SK-N-MC (cell line): ENCODE data around the gene GNPAT.

ENCODE experiments used
- DNase-seq: peaks from one replicate; pipeline ENCODE4 v3.0.0-alpha.2; 2011; ENCODE audit warnings: low read depth, low spot score
- H3K27ac ChIP-seq: fragments of 200-600 bp; sonication (generic); 2 replicates; pipeline ENCODE4 v1.5.1; 2016; ENCODE audit warnings: mixed run types
- H3K36me3 ChIP-seq: fragments of 200-600 bp; sonication (generic); 2 replicates; pipeline ENCODE4 v1.6.1; 2017; ENCODE audit warnings: antibody characterized with exemption, low read length, mixed read lengths; ENCODE audit not compliant: insufficient read depth
- H3K4me3 ChIP-seq: fragments of 200-600 bp; sonication (generic); 2 replicates; pipeline ENCODE4 v1.5.1; 2016
- H3K9ac ChIP-seq: fragments of 200-600 bp; sonication (generic); 2 replicates; pipeline ENCODE4 v1.8.0; 2017; ENCODE audit warnings: mixed run types, mixed read lengths; ENCODE audit not compliant: insufficient read length
- H3K9me3 ChIP-seq: fragments of 200-600 bp; sonication (generic); 2 replicates; pipeline ENCODE4 v1.6.1; 2017; ENCODE audit warnings: low read depth, mild to moderate bottlenecking, antibody characterized with exemption, low read length, moderate library complexity, mixed read lengths
- EZH2 ChIP-seq: fragments of 200-600 bp; sonication (generic); IDR thresholded peaks from one replicate; pipeline ENCODE4 v1.6.1; 2017; ENCODE audit warnings: antibody characterized with exemption
- FOXP2 ChIP-seq: optimal IDR thresholded peaks from 2 replicates; pipeline ENCODE3; 2011; ENCODE audit warnings: mild to moderate bottlenecking, moderate library complexity; ENCODE audit not compliant: insufficient read depth; ENCODE audit errors: extremely low read length, control extremely low read depth
- POLR2AphosphoS5 ChIP-seq: IDR thresholded peaks from 2 replicates; pipeline ENCODE4 v1.6.1; 2012; ENCODE audit warnings: mild to moderate bottlenecking, low read depth, low read length, borderline replicate concordance

The GNPAT gene

DNA sequence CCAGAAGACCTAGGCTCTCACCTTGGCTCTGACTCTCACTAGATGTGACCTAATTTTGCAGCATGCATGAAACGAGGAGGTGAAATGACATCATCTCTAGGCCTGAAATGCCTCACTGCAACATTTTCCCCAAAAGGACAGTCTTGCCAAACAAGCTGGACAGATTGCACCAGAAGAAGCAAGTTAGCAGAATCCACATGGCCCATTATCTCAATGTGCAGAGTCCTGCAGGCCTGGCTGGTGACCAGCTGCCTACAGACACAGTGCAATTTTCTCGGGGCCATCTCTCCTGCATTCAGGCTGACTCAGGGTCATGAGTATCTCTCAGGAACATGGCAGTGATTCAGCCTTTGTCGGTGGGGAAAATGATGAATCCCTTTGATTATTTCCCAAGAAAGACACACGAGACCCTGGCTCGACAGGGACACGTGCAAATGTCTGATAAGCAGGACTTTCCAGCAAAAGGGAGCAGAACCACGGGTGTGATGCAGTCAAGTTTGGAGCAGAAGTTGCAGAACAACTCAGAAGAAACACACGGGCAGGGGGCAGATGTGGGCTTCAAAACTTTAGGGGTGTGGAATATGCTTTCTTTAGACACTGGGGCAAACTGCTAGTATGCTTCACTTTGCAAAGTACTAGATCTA is 40.5 kb upstream of the GNPAT start:
- no peak overlapping the region for H3K9ac ChIP-seq
- no peaks in the 10 kb centered on the region for H3K9me3 ChIP-seq
- no peak for DNase-seq
- no peaks in the 10 kb centered on the region for H3K36me3 ChIP-seq
- no peak overlapping the region for H3K4me3 ChIP-seq
- TF ChIP-seq EZH2 (no peak), POLR2AphosphoS5 (no peak), FOXP2 (no peak)
- no peak overlapping the region for H3K27ac ChIP-seq

DNA sequence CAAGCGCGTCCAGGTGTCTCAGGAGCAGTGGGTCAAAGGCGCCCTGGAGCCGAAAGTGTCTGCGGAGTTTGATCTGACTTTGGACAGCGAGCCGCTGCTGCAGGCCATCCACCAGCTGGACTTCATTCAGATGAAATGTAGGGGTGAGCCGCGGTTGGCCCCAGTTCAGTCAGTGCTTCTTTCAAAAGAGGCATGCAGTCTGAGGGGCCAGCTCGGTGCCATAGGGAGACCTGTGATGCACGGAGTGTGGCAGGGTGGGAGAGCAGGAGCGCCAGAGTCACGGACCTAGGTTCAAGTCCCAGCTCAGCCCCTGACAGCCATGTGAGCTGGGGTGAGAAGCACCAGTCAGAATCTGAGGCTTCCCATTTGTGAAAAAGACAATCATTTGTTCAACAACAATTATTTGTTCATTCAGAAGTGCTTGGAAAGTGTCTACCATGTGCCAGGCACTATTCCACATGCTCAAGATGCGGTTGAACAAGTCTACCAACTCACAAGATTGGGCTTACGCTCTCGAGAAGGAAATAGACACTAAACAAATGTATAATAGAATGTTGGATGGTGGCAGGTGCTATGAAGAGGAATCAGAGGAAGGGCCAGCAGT is 39.5 kb upstream of the GNPAT start:
- TF ChIP-seq FOXP2: no peak
- no peak for TF ChIP-seq POLR2AphosphoS5
- TF ChIP-seq EZH2: no peak
- Histone ChIP-seq H3K27ac (no peak overlapping the region), H3K9ac (no peak overlapping the region), H3K9me3 (no peaks in the 10 kb centered on the region), H3K4me3 (no peak overlapping the region), H3K36me3 (no peaks in the 10 kb centered on the region)
- DNase-seq: no peak

DNA sequence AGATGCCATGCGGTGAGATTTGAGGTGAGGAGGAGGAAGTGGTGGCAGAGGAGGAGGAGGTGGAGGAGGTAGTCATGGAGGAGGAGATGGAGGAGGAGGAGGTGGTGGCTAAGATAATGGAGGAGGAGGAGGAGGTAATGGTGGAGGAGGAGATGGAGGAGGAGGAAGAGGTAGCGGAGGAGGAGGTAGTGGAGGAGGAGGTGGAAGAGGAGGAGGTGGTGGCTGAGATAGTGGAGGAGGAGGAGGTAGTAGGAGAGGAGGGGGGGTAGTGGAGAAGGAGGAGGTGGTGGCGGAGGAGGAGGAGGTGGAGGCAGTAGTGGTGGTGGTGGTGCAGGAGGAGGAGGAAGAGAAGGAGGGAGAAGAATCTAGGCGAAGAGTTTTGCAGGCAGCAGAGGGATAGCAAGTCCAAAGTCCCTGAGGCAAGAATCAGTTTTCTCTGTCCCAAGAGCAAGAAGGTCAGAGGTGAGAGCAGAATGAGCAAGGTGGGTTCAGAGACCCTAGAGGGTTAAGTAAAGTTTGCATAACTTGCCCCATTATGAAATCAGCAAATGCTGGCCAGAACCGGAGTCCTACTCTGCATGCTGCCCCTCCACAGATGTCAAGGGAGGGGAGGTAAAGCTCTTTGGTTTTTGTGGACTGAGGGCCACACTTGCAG is 38.9 kb upstream of the GNPAT start:
- Histone ChIP-seq H3K9me3 (no peaks in the 10 kb centered on the region), H3K9ac (no peak overlapping the region), H3K36me3 (no peaks in the 10 kb centered on the region), H3K27ac (no peak overlapping the region), H3K4me3 (no peak overlapping the region)
- DNase-seq: no peak
- TF ChIP-seq POLR2AphosphoS5 (no peak), FOXP2 (no peak), EZH2 (no peak)

DNA sequence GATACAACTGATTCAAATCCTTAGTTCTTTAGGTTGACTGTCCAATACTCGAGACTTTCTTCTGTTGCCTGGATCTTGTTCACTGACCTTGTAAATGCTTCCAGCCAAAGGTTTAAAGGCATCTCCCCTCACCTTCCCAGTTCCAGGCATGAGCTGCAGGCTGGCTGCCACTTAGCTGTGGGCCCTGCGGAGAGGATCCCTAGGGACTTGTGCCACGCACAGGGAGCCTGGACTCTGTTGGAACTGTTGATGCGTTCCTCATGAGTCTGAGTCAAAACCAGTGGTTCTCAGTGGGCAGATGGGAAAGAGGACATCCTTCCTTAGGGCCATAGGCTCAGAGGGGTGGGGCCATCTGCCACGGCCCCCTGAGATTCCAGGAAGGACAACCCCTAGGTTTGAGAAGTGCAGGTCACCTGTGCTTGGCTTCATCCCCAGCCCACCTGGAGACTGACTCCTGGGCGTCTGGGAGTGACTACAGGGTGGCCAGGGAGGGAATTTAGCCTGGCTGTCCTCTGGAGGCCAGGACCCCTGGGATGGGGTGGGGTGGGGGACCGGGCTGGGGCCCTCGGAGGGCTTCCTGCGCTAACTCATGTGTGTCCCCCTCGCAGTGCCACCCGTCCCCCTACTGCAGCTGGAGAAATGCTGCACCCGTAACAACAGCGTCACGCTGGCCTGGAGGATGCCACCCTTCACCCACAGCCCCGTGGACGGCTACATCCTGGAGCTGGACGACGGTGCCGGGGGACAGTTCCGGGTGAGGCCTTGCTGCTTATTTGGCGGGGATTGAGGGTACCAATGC is 37.6 kb upstream of the GNPAT start:
- no peak for DNase-seq
- no peaks in the 10 kb centered on the region for H3K9me3 ChIP-seq
- H3K9ac ChIP-seq: no peak overlapping the region
- H3K27ac ChIP-seq: no peak overlapping the region
- no peaks in the 10 kb centered on the region for H3K36me3 ChIP-seq
- H3K4me3 ChIP-seq: no peak overlapping the region
- TF ChIP-seq FOXP2 (no peak), POLR2AphosphoS5 (no peak), EZH2 (no peak)

DNA sequence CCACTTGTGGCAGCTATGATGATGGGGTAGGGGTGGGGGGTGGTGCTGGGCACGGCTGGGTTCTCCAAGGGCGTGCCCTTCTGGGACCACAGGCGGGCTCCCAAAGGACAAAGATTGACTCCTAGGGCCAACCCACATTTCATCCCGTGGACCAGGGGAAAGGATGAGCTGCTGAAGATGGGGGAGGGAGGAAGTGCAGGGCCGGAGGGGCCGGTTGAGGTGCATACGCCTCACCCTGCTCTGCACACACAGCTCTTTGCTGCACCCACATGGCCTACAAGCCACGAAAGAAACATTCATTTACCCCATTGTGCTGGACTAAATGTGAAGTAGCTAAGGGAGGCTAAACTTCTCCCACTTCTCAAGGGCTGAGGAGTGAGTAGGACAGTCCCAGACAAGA is 34.2 kb upstream of the GNPAT start:
- DNase-seq: no peak
- TF ChIP-seq POLR2AphosphoS5 (no peak), FOXP2 (no peak), EZH2 (no peak)
- H3K27ac ChIP-seq: no peak overlapping the region
- no peaks in the 10 kb centered on the region for H3K36me3 ChIP-seq
- no peak overlapping the region for H3K9ac ChIP-seq
- H3K4me3 ChIP-seq: no peak overlapping the region
- H3K9me3 ChIP-seq: no peaks in the 10 kb centered on the region

DNA sequence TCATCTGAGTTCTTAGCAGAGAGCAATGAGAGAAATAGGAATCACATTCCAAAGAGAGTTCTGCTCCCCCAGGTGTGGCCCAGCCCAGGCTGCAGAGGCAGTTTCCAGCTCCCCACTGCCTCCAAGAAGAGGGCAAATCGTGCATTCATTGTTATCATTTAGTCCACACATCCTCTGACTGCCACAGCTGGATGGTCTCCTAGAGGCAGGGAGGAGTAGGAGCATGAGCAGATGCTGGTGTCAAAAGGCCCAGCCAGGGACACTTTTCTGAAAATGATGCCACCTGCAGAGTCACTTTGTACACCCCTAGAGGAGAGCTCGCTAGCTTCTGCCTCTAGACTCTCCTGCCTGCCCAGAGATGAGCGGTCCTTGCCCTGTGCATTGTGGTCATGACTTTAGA is 33.6 kb upstream of the GNPAT start:
- no peak for DNase-seq
- Histone ChIP-seq H3K36me3 (no peaks in the 10 kb centered on the region), H3K4me3 (no peak overlapping the region), H3K9ac (no peak overlapping the region), H3K27ac (no peak overlapping the region), H3K9me3 (no peaks in the 10 kb centered on the region)
- TF ChIP-seq POLR2AphosphoS5 (no peak), EZH2 (no peak), FOXP2 (no peak)

DNA sequence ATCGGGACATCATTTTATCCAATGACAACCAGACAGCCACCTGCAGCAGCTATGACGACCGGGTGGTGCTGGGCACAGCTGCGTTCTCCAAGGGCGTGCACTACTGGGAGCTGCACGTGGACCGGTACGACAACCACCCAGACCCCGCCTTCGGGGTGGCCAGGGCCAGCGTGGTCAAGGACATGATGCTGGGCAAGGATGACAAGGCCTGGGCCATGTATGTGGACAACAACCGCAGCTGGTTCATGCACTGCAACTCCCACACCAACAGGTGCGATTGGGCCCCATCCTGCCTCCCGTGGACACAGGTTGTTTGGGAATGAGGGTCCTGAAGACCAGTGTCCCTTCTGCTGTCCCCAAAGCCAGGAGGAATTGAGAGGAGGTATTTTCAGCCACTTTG is 32.0 kb upstream of the GNPAT start:
- Histone ChIP-seq H3K9ac (no peak overlapping the region), H3K9me3 (no peaks in the 10 kb centered on the region), H3K4me3 (no peak overlapping the region), H3K27ac (no peak overlapping the region), H3K36me3 (no peaks in the 10 kb centered on the region)
- TF ChIP-seq POLR2AphosphoS5: no peak
- TF ChIP-seq EZH2: no peak
- no peak for TF ChIP-seq FOXP2
- no peak for DNase-seq

DNA sequence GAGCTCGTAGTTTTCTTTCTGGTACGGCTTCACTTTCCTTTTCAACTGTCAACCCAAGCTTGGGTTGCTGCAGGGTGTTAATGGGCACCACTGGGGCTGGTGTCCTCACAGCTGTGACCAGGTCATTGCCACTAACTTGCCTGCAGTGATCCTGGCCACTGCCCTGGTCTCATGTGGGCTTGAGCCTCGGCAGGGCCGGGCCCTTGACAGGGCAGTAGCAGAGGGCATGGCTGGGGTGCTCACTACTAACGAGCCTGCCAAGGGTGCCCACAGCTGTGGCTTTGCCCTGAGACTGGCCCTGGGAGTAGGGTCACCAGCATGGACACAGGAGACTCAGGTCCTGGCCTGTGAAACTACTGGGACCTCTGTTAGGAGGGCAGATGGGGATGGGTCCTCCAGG is 31.5 kb upstream of the GNPAT start:
- no peaks in the 10 kb centered on the region for H3K9me3 ChIP-seq
- no peak overlapping the region for H3K4me3 ChIP-seq
- no peak for TF ChIP-seq POLR2AphosphoS5
- no peak for TF ChIP-seq EZH2
- TF ChIP-seq FOXP2: no peak
- H3K36me3 ChIP-seq: no peaks in the 10 kb centered on the region
- DNase-seq: no peak
- H3K9ac ChIP-seq: no peak overlapping the region
- no peak overlapping the region for H3K27ac ChIP-seq
